Measurements from ENCODE around the gene ELAPOR1. TPM values are rescaled to one million over a fixed set of nuclear protein-coding genes. Genes with fewer than 3 reads are reported as not detected.

ELAPOR1 gene
- total and polyA plus RNA-seq, 9 of the 15 experiments (the other 6 are each of a cell fraction or from before 2014, with no cell fraction given) = 0.07 to 1.2 (median 0.18) TPM

GRCh38 chr1:109112652-109113285, 1.1 kb upstream of the ELAPOR1 start (continued):
- TF ChIP-seq ZMIZ1 (IDR thresholded peaks at IDR 0.05; ENCODE audit: low read depth in 2 of 2, low read length in 2 of 2) (peak in 1 of 2 experiments; percentile 19; a peak in 1 of 4 replicates), CXXC5 (CRISPR knock-in tag; IDR thresholded peaks at IDR 0.05) (peak; percentile 34; the same call in 1 of the 2 replicates), CREM (IDR thresholded peaks at IDR 0.05; ENCODE audit: low read depth) (peak; percentile 48), ZFX (CRISPR knock-in tag; IDR thresholded peaks at IDR 0.05) (peak; percentile 56; the same call in 1 of the 2 replicates), KDM1A (IDR thresholded peaks at IDR 0.05) (peak in 1 of 2 experiments; percentile 61; a peak in 1 of 4 replicates), NEUROD1 (IDR thresholded peaks at IDR 0.05; ENCODE audit: borderline replicate concordance, low read depth, low read length, partially characterized antibody) (peak; percentile 38), CC2D1A (IDR thresholded peaks at IDR 0.05) (peak; percentile 58), XRCC5 (IDR thresholded peaks at IDR 0.05; ENCODE audit: low read depth, low read length) (peak; percentile 94), GABPA (tag; conservative IDR thresholded peaks at IDR 0.05; ENCODE audit: low read depth) (no peak), U2AF1 (optimal IDR thresholded peaks at IDR 0.05; ENCODE audit: low read depth, low read length) (no peak), CBFA2T2 (conservative IDR thresholded peaks at IDR 0.05) (no peak), POLR3A (IDR thresholded peaks at IDR 0.05; ENCODE audit: borderline replicate concordance, extremely low read depth, insufficient read depth, insufficient read length) (no peak), BCOR (IDR thresholded peaks at IDR 0.05) (peak; percentile 49; the same call in 1 of the 2 replicates), JUND (IDR thresholded peaks at IDR 0.05; ENCODE audit: borderline replicate concordance, low read depth, low read length) (peak; percentile 56; the same call in 1 of the 2 replicates), JUND (tag; IDR thresholded peaks at IDR 0.05; ENCODE audit: borderline replicate concordance, low read depth, low read length) (no peak; the same call in 2 of the 3 replicates), SPI1 (IDR thresholded peaks at IDR 0.05; ENCODE audit: borderline replicate concordance, low read depth, low read length) (peak; percentile 75), DMBX1 (CRISPR knock-in tag; IDR thresholded peaks at IDR 0.05; ENCODE audit: borderline replicate concordance) (0 out of 2 replicates have a peak, but pooled peaks have one; percentile 8), GABPB1 (CRISPR knock-in tag; IDR thresholded peaks at IDR 0.05) (0 out of 2 replicates have a peak, but pooled peaks have one; percentile 22), YY1 (IDR thresholded peaks at IDR 0.05; ENCODE audit: borderline replicate concordance in 1 of 3, control insufficient read depth in 1 of 3, extremely low read depth in 1 of 3, insufficient read depth in 3 of 3, insufficient read length in 1 of 3, insufficient replicate concordance in 2 of 3, low read depth in 1 of 3, low read length in 2 of 3) (peak in 2 of 3 experiments; percentile 40 to 46), L3MBTL2 (IDR thresholded peaks at IDR 0.05) (peak; percentile 67)
- TF ChIP-seq, protein P1, sequence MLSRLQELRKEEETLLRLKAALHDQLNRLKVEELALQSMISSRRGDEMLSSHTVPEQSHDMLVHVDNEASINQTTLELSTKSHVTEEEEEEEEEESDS (CRISPR knock-in tag; IDR thresholded peaks at IDR 0.05) = no peak
- TF ChIP-seq, protein P2, sequence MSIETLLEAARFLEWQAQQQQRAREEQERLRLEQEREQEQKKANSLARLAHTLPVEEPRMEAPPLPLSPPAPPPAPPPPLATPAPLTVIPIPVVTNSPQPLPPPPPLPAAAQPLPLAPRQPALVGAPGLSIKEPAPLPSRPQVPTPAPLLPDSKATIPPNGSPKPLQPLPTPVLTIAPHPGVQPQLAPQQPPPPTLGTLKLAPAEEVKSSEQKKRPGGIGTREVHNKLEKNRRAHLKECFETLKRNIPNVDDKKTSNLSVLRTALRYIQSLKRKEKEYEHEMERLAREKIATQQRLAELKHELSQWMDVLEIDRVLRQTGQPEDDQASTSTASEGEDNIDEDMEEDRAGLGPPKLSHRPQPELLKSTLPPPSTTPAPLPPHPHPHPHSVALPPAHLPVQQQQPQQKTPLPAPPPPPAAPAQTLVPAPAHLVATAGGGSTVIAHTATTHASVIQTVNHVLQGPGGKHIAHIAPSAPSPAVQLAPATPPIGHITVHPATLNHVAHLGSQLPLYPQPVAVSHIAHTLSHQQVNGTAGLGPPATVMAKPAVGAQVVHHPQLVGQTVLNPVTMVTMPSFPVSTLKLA (conservative IDR thresholded peaks at IDR 0.05) = 0 out of 4 replicates have a peak, but pooled peaks of 1 of the 2 experiments have one; percentile 16

All from K562 (cell line).